HEK293 (cell line): Measurements from ENCODE around the gene ZFAND6.

ENCODE experiments used
- CTCF ChIA-PET: fragments of 350-600 bp; formaldehyde crosslinking; extraction: SDS; loops from one replicate; lab custom pipeline; 2021; ENCODE audit warnings: antibody characterized with exemption; lab: Yijun Ruan, JAX
- POLR2A ChIA-PET: fragments of 300-600 bp; formaldehyde crosslinking; extraction: SDS; loops from one replicate; lab custom pipeline; 2020; ENCODE audit warnings: antibody characterized with exemption, inconsistent platforms; lab: Yijun Ruan, JAX
- H3K27ac ChIP-seq: fragments of 200-500 bp; sonication (Bioruptor generic); 2 replicates; pipeline ENCODE4 v1.5.1; 2014; ENCODE audit warnings: low read depth, low read length, control low read depth, inconsistent platforms; ENCODE audit errors: extremely low read depth
- H3K36me3 ChIP-seq, 2 experiments: fragments of 200-500 bp in 1 of 2; sonication (Bioruptor generic) in 1 of 2; 1 replicate in 1 of 2; 2 replicates in 1 of 2; pipeline ENCODE4 v1.5.1; 2014 to 2017; ENCODE audit warnings: inconsistent platforms in 2 of 2, low read length in 2 of 2; ENCODE audit not compliant: control insufficient read depth in 2 of 2, insufficient read depth in 1 of 2
- H3K4me1 ChIP-seq: fragments of 200-500 bp; sonication (Bioruptor generic); 2 replicates; pipeline ENCODE4 v1.5.1; 2014; ENCODE audit warnings: mild to moderate bottlenecking, low read length, inconsistent platforms; ENCODE audit not compliant: control insufficient read depth, insufficient read depth
- H3K4me3 ChIP-seq: 2 replicates; pipeline ENCODE4 v1.5.1; 2011; ENCODE audit warnings: low read depth, mild to moderate bottlenecking, control low read depth, low read length, moderate library complexity
- H3K9me3 ChIP-seq: fragments of 200-500 bp; sonication (Bioruptor generic); 2 replicates; pipeline ENCODE4 v1.5.1; 2014; ENCODE audit warnings: low read depth, low read length, inconsistent platforms; ENCODE audit not compliant: control insufficient read depth, insufficient read depth
- MZF1 ChIP-seq: fragments of 450-650 bp; formaldehyde crosslinking; IDR thresholded peaks from 2 replicates; pipeline ENCODE4 v1.5.1; 2017; ENCODE audit warnings: missing biosample characterization, missing genetic modification characterization, borderline replicate concordance
- PRDM1 ChIP-seq: fragments of 450-650 bp; formaldehyde crosslinking; IDR thresholded peaks from 2 replicates; pipeline ENCODE4; 2016; ENCODE audit warnings: missing biosample characterization, missing genetic modification characterization
- SALL2 ChIP-seq: fragments of 450-650 bp; formaldehyde crosslinking; IDR thresholded peaks from 2 replicates; pipeline ENCODE4 v1.5.0; 2017; ENCODE audit warnings: missing biosample characterization, mild to moderate bottlenecking, missing genetic modification characterization, borderline replicate concordance
- TCF7L2 ChIP-seq: IDR thresholded peaks from 2 replicates; pipeline ENCODE4 v1.6.1; 2011; ENCODE audit warnings: low read depth, mild to moderate bottlenecking, inconsistent platforms, low read length, moderate library complexity, borderline replicate concordance
- YY2 ChIP-seq: fragments of 450-650 bp; formaldehyde crosslinking; IDR thresholded peaks from 2 replicates; pipeline ENCODE4 v1.5.1; 2016; ENCODE audit warnings: missing biosample characterization, missing genetic modification characterization
- ZNF19 ChIP-seq: fragments of 450-650 bp; formaldehyde crosslinking; IDR thresholded peaks from 2 replicates; pipeline ENCODE4; 2016; ENCODE audit warnings: missing biosample characterization, missing genetic modification characterization, low read depth
- ZNF544 ChIP-seq: fragments of 450-650 bp; formaldehyde crosslinking; IDR thresholded peaks from 2 replicates; pipeline ENCODE4 v1.5.0; 2017; ENCODE audit warnings: missing biosample characterization, missing genetic modification characterization
- ZNF571 ChIP-seq: fragments of 450-650 bp; formaldehyde crosslinking; IDR thresholded peaks from 2 replicates; pipeline ENCODE4 v1.5.0; 2017; ENCODE audit warnings: missing biosample characterization, missing genetic modification characterization
- ZNF837 ChIP-seq: fragments of 450-650 bp; formaldehyde crosslinking; IDR thresholded peaks from 2 replicates; pipeline ENCODE4 v1.5.1; 2016; ENCODE audit warnings: missing biosample characterization, missing genetic modification characterization
- ZNF843 ChIP-seq: fragments of 450-650 bp; formaldehyde crosslinking; IDR thresholded peaks from 2 replicates; pipeline ENCODE4 v1.5.1; 2016; ENCODE audit warnings: missing biosample characterization, missing genetic modification characterization
- ZSCAN16 ChIP-seq: fragments of 450-650 bp; formaldehyde crosslinking; IDR thresholded peaks from 2 replicates; pipeline ENCODE4 v1.5.1; 2016; ENCODE audit warnings: missing biosample characterization, missing genetic modification characterization
- ZXDB ChIP-seq: fragments of 450-650 bp; formaldehyde crosslinking; IDR thresholded peaks from 2 replicates; pipeline ENCODE4 v1.5.1; 2016; ENCODE audit warnings: missing biosample characterization, missing genetic modification characterization
- TF ChIP-seq, protein P1 (sequence below): fragments of 450-650 bp; formaldehyde crosslinking; IDR thresholded peaks from 2 replicates; pipeline ENCODE4 v1.5.1; 2016; ENCODE audit warnings: missing biosample characterization, missing genetic modification characterization
- TF ChIP-seq, protein P2 (sequence below): sonication (generic); formaldehyde crosslinking; IDR thresholded peaks from 2 replicates; pipeline ENCODE4 v1.8.1; 2022; ENCODE audit warnings: mild to moderate bottlenecking, moderate library complexity, missing genetic modification reagents
- TF ChIP-seq, protein P3 (sequence below): fragments of 450-650 bp; formaldehyde crosslinking; IDR thresholded peaks from 2 replicates; pipeline ENCODE4 v1.5.1; 2016; ENCODE audit warnings: missing biosample characterization, missing genetic modification characterization

ZFAND6 gene

DNA sequence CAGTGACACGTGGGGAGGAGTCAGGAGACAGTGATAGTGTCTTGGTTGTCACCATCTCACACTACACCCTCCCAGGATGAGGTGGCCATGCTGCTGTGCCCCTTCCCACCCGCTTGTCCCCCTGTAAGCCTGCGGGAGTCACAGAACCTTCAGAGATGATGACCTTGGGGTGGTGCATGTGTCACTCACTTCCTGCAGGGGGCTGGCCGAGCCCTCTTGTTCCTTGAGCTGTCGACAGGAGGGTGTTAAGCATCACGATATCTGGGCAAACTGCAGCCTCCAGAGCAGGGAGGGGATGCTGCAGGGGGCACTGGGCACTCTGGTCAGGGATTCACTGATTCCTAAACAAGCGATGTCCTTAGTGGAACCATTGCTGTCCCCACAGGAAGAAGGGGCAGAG is 121.0 kb downstream of the ZFAND6 start:
- Histone ChIP-seq H3K4me1 (no peaks in the 10 kb centered on the region), H3K27ac (no peak overlapping the region), H3K9me3 (no peaks in the 10 kb centered on the region), H3K36me3 (peaks cover 0 to 59% of the 10 kb centered on the region in 2 experiments; a peak in 1 of 3 replicates), H3K4me3 (no peak overlapping the region)
- CTCF ChIA-PET: interaction anchor here (1.7 kb wide), 1 partner anchor 327 kb away, joined by 4 read pairs; no protein-coding TSS in a partner anchor
- POLR2A ChIA-PET: no interaction called here
- TF ChIP-seq ZNF571: no peak
- TF ChIP-seq ZNF837 (tag by site-specific recombination): no peak
- TF ChIP-seq MZF1 (tag by site-specific recombination): no peak
- no peak for TF ChIP-seq ZNF544 (tag by site-specific recombination)

DNA sequence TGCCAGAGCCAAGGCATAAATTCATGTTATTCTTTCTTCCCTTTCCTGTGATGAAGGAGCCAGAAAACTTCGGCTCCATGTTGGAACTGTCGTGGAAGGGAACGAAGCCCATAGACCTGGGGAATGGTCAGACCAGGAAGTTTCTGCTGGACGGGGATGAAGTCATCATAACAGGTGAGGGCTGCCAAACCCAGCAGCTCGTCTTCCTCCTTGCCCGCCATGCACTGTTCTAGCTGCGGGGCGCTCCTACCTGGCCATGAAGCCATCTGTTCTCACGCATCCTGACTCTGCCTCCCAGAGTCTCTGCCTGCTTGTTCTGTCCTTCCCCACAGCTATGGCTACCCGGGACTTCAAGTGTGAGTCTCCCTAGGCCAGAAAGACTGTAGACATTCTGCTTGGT is 121.5 kb downstream of the ZFAND6 start:
- no peak overlapping the region for H3K27ac ChIP-seq
- no peak for TF ChIP-seq ZXDB (tag by site-specific recombination)
- TF ChIP-seq, protein P1, sequence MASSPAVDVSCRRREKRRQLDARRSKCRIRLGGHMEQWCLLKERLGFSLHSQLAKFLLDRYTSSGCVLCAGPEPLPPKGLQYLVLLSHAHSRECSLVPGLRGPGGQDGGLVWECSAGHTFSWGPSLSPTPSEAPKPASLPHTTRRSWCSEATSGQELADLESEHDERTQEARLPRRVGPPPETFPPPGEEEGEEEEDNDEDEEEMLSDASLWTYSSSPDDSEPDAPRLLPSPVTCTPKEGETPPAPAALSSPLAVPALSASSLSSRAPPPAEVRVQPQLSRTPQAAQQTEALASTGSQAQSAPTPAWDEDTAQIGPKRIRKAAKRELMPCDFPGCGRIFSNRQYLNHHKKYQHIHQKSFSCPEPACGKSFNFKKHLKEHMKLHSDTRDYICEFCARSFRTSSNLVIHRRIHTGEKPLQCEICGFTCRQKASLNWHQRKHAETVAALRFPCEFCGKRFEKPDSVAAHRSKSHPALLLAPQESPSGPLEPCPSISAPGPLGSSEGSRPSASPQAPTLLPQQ (tag by site-specific recombination): no peak
- TF ChIP-seq SALL2: no peak
- TF ChIP-seq ZSCAN16 (tag by site-specific recombination): no peak
- TF ChIP-seq ZNF843 (tag by site-specific recombination): no peak
- TF ChIP-seq, protein P2, sequence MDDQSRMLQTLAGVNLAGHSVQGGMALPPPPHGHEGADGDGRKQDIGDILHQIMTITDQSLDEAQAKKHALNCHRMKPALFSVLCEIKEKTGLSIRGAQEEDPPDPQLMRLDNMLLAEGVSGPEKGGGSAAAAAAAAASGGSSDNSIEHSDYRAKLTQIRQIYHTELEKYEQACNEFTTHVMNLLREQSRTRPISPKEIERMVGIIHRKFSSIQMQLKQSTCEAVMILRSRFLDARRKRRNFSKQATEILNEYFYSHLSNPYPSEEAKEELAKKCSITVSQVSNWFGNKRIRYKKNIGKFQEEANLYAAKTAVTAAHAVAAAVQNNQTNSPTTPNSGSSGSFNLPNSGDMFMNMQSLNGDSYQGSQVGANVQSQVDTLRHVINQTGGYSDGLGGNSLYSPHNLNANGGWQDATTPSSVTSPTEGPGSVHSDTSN (CRISPR knock-in tag): no peak
- TF ChIP-seq, protein P3, sequence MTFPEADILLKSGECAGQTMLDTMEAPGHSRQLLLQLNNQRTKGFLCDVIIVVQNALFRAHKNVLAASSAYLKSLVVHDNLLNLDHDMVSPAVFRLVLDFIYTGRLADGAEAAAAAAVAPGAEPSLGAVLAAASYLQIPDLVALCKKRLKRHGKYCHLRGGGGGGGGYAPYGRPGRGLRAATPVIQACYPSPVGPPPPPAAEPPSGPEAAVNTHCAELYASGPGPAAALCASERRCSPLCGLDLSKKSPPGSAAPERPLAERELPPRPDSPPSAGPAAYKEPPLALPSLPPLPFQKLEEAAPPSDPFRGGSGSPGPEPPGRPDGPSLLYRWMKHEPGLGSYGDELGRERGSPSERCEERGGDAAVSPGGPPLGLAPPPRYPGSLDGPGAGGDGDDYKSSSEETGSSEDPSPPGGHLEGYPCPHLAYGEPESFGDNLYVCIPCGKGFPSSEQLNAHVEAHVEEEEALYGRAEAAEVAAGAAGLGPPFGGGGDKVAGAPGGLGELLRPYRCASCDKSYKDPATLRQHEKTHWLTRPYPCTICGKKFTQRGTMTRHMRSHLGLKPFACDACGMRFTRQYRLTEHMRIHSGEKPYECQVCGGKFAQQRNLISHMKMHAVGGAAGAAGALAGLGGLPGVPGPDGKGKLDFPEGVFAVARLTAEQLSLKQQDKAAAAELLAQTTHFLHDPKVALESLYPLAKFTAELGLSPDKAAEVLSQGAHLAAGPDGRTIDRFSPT: no peak
- TF ChIP-seq TCF7L2: no peak
- H3K36me3 ChIP-seq: peaks cover 0 to 63% of the 10 kb centered on the region in 2 experiments; a peak in 1 of 3 replicates
- ChIA-PET POLR2A (no interaction called here), CTCF (interaction anchor here (1.7 to 1.9 kb wide), 2 partner anchors 8 to 328 kb away, joined by 4 to 7 read pairs; no protein-coding TSS in a partner anchor)
- H3K9me3 ChIP-seq: no peaks in the 10 kb centered on the region
- no peaks in the 10 kb centered on the region for H3K4me1 ChIP-seq
- no peak overlapping the region for H3K4me3 ChIP-seq

DNA sequence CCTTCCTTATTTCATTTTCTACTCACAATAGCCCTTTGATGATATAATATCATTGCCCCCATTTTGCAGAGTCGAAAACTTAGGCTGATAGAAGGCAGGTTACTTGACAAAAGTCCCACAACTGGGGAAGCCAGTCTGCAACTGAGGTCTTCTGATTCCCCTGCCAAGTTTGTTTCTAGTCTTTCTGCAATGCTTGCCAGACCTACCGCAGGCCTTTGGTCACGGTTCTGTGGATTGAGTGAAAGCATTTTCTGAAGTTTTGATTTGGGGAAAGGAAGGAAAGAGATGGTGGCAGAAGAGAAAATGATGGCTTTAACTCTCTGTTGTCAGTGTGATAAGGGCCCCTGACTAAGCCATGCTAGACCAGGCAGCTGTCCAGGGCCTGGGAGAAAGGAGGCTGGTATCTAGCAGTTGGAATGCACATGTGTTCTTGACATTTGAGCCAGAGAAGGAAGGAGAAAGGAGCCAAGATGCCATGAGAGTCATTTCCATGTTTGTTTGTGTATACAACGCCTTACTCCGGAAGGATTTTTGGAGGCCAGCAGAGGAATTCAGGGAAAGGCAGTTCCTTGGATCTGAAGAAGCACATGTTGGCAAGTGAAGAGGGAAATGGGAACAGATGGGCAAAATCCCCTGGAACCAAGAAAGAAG is 123.3 kb downstream of the ZFAND6 start:
- H3K9me3 ChIP-seq: no peaks in the 10 kb centered on the region
- TF ChIP-seq PRDM1: 0 out of 2 replicates have a peak, but pooled peaks have one; percentile 24
- no peak for TF ChIP-seq YY2 (tag by site-specific recombination)
- TF ChIP-seq ZNF19 (tag by site-specific recombination): no peak
- TF ChIP-seq, all 188 proteins: peak for 1
- Histone ChIP-seq H3K36me3 (peaks cover 0 to 71% of the 10 kb centered on the region in 2 experiments; a peak in 1 of 3 replicates), H3K4me1 (no peaks in the 10 kb centered on the region), H3K27ac (no peak overlapping the region), H3K4me3 (no peak overlapping the region)
- ChIA-PET CTCF (interaction anchor here (1.9 to 2.0 kb wide), 2 partner anchors 10 to 329 kb away, joined by 7 read pairs; no protein-coding TSS in a partner anchor), POLR2A (no interaction called here)
